Measurements from ENCODE around the gene RPS6KA1.

RPS6KA1 gene

GRCh38 chr1:26553942-26554682 lies 24.6 kb downstream of the RPS6KA1 start:
- Histone ChIP-seq H3F3A (ENCODE audit: control insufficient read depth, insufficient read depth) (no peaks in the 10 kb centered on the region), H3K27ac (ENCODE audit: low read depth, low read length) (no peak overlapping the region), H3K36me3 (ENCODE audit: control insufficient read depth, low read length) (peaks cover 66% of the 10 kb centered on the region), H3K79me2 (ENCODE audit: control insufficient read depth, low read length) (no peaks in the 10 kb centered on the region), H4K20me1 (ENCODE audit: control insufficient read depth, insufficient read depth, low read depth, low read length) (no peaks in the 10 kb centered on the region), H3K4me2 (ENCODE audit: low read length) (no peak overlapping the region), H3K4me3 (ENCODE audit: low read length) (no peak overlapping the region), H3K27me3 (ENCODE audit: control insufficient read depth, low read length) (no peaks in the 10 kb centered on the region), H3K4me1 (ENCODE audit: control insufficient read depth, low read length) (no peaks in the 10 kb centered on the region), H3K9me3 (ENCODE audit: control insufficient read depth, insufficient read depth, low read length) (no peaks in the 10 kb centered on the region), H3K9me2 (replicated peaks; ENCODE audit: control insufficient read depth, low read length) (no peaks in the 10 kb centered on the region)
- TF ChIP-seq, protein P1, sequence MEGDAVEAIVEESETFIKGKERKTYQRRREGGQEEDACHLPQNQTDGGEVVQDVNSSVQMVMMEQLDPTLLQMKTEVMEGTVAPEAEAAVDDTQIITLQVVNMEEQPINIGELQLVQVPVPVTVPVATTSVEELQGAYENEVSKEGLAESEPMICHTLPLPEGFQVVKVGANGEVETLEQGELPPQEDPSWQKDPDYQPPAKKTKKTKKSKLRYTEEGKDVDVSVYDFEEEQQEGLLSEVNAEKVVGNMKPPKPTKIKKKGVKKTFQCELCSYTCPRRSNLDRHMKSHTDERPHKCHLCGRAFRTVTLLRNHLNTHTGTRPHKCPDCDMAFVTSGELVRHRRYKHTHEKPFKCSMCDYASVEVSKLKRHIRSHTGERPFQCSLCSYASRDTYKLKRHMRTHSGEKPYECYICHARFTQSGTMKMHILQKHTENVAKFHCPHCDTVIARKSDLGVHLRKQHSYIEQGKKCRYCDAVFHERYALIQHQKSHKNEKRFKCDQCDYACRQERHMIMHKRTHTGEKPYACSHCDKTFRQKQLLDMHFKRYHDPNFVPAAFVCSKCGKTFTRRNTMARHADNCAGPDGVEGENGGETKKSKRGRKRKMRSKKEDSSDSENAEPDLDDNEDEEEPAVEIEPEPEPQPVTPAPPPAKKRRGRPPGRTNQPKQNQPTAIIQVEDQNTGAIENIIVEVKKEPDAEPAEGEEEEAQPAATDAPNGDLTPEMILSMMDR (IDR thresholded peaks at IDR 0.05; ENCODE audit: low read depth, low read length, poor library complexity, severe bottlenecking), result no peak
- TF ChIP-seq EZH2phosphoT487 (IDR thresholded peaks at IDR 0.05; ENCODE audit: borderline replicate concordance, low read length), result no peak

DNA sequence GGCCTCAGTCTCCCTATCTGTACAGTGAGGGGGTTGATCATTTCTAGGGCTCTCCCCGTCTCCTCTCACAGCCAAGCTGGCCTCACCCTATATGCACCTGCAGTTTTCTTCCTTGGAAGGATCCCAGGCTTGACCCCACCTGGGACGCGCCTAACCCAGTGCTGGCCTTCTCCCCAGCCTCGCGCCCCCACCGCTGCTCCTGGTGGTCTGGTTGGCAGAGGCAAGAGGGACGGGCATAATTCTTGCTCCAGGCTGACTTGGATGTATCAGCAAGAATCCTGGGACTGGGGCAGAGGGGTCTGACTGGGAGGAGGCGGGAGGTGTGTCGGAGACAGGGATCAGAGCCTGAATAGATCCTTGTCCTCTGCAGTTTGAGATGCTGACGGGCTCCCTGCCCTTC lies 25.2 kb downstream of the RPS6KA1 start:
- H3K79me2 ChIP-seq (ENCODE audit: control insufficient read depth, low read length), result no peaks in the 10 kb centered on the region
- H3K4me2 ChIP-seq (ENCODE audit: low read length), result no peak overlapping the region
- H3K9me2 ChIP-seq (replicated peaks; ENCODE audit: control insufficient read depth, low read length), result no peaks in the 10 kb centered on the region
- H4K20me1 ChIP-seq (ENCODE audit: control insufficient read depth, insufficient read depth, low read depth, low read length), result no peaks in the 10 kb centered on the region
- no peaks in the 10 kb centered on the region for H3K27me3 ChIP-seq (ENCODE audit: control insufficient read depth, low read length)
- TF ChIP-seq EZH2phosphoT487 (IDR thresholded peaks at IDR 0.05; ENCODE audit: borderline replicate concordance, low read length), result no peak
- TF ChIP-seq, protein P1 (IDR thresholded peaks at IDR 0.05; ENCODE audit: low read depth, low read length, poor library complexity, severe bottlenecking), result no peak
- H3K27ac ChIP-seq (ENCODE audit: low read depth, low read length), result no peak overlapping the region
- H3K4me3 ChIP-seq (ENCODE audit: low read length), result no peak overlapping the region
- H3K36me3 ChIP-seq (ENCODE audit: control insufficient read depth, low read length), result peaks cover 67% of the 10 kb centered on the region
- H3K4me1 ChIP-seq (ENCODE audit: control insufficient read depth, low read length), result no peaks in the 10 kb centered on the region
- no peaks in the 10 kb centered on the region for H3K9me3 ChIP-seq (ENCODE audit: control insufficient read depth, insufficient read depth, low read length)
- no peaks in the 10 kb centered on the region for H3F3A ChIP-seq (ENCODE audit: control insufficient read depth, insufficient read depth)

DNA sequence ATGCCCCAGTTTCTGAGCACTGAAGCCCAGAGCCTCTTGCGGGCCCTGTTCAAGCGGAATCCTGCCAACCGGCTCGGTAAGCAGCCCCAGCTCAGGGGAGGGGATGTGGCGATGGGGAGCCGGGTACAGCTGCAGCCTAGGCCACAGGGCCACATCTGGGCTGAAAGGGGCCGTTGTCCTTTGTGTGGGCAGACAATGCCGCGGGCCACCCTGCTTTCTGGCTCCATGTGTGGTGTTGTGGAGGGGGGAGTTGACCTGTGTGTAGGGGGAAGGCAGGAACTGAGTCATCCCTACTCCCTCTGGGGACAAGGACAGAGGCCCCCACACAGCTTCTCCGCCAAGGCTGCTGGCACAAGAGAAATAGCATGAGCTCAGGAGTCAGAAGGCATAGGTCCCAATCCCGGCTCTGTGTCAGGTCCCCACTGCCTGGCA lies 26.0 kb downstream of the RPS6KA1 start:
- no peaks in the 10 kb centered on the region for H4K20me1 ChIP-seq (ENCODE audit: control insufficient read depth, insufficient read depth, low read depth, low read length)
- no peak overlapping the region for H3K4me3 ChIP-seq (ENCODE audit: low read length)
- H3K27me3 ChIP-seq (ENCODE audit: control insufficient read depth, low read length), result no peaks in the 10 kb centered on the region
- H3K4me2 ChIP-seq (ENCODE audit: low read length), result no peak overlapping the region
- no peaks in the 10 kb centered on the region for H3K79me2 ChIP-seq (ENCODE audit: control insufficient read depth, low read length)
- TF ChIP-seq, protein P1 (IDR thresholded peaks at IDR 0.05; ENCODE audit: low read depth, low read length, poor library complexity, severe bottlenecking), result no peak
- no peak for TF ChIP-seq EZH2phosphoT487 (IDR thresholded peaks at IDR 0.05; ENCODE audit: borderline replicate concordance, low read length)
- no peak overlapping the region for H3K27ac ChIP-seq (ENCODE audit: low read depth, low read length)
- H3K4me1 ChIP-seq (ENCODE audit: control insufficient read depth, low read length), result no peaks in the 10 kb centered on the region
- peaks cover 73% of the 10 kb centered on the region for H3K36me3 ChIP-seq (ENCODE audit: control insufficient read depth, low read length)
- no peaks in the 10 kb centered on the region for H3K9me2 ChIP-seq (replicated peaks; ENCODE audit: control insufficient read depth, low read length)
- H3F3A ChIP-seq (ENCODE audit: control insufficient read depth, insufficient read depth), result no peaks in the 10 kb centered on the region
- no peaks in the 10 kb centered on the region for H3K9me3 ChIP-seq (ENCODE audit: control insufficient read depth, insufficient read depth, low read length)

Data from DOHH2 (cell line).